Type B pancreatic cell (in vitro differentiated cells): ENCODE data around the gene CHST1. TPM values are rescaled to one million over a fixed set of nuclear protein-coding genes. Genes with fewer than 3 reads are reported as not detected.

Source experiments
- DNase-seq: peaks from one replicate; pipeline ENCODE4 v3.0.0; 2021; ENCODE audit warnings: mixed read lengths; ENCODE audit not compliant: unreplicated experiment; ENCODE audit errors: extremely low spot score
- H3K27ac Mint-ChIP-seq: 2 replicates; pipeline ENCODE4 v1.8.0; 2021; ENCODE audit warnings: mild to moderate bottlenecking, mixed read lengths
- H3K27me3 Mint-ChIP-seq: 2 replicates; pipeline ENCODE4 v1.8.0; 2021; ENCODE audit warnings: mixed read lengths
- H3K36me3 Mint-ChIP-seq: 2 replicates; pipeline ENCODE4 v1.8.0; 2021; ENCODE audit warnings: mixed read lengths
- H3K4me1 Mint-ChIP-seq: one replicate; pipeline ENCODE4 v1.8.0; 2021; ENCODE audit warnings: mixed read lengths; ENCODE audit not compliant: unreplicated experiment
- H3K4me3 Mint-ChIP-seq: 2 replicates; pipeline ENCODE4 v1.8.0; 2021; ENCODE audit warnings: mild to moderate bottlenecking, mixed read lengths
- H3K9me3 Mint-ChIP-seq: 2 replicates; pipeline ENCODE4 v1.8.0; 2021; ENCODE audit warnings: mixed read lengths
- CTCF ChIP-seq: fragments of 200-600 bp; sonication (generic); conservative IDR thresholded peaks from 2 replicates; pipeline ENCODE4 v1.5.0; 2021; ENCODE audit warnings: antibody characterized with exemption, mild to moderate bottlenecking
- total RNA-seq: library from RNA; stranded (reverse); gene quantifications from 2 replicates; pipeline ENCODE4 v1.2.1, GENCODE V29; 2021; ENCODE audit warnings: low replicate concordance

CHST1 gene
- total RNA-seq, 1 donor from 2014 or later = 9.2 TPM

- Mint-ChIP-seq H3K4me3 (peak overlapping the region; percentile 84), H3K9me3 (no peaks in the 10 kb centered on the region), H3K4me1 (peaks cover 30% of the 10 kb centered on the region), H3K27me3 (peaks cover 66% of the 10 kb centered on the region), H3K27ac (no peak overlapping the region), H3K36me3 (no peaks in the 10 kb centered on the region)
- DNase-seq = no peak
- TF ChIP-seq CTCF = no peak
Observed at GRCh38 chr11:45663486-45664375, 1.7 kb downstream of the CHST1 start.

DNA sequence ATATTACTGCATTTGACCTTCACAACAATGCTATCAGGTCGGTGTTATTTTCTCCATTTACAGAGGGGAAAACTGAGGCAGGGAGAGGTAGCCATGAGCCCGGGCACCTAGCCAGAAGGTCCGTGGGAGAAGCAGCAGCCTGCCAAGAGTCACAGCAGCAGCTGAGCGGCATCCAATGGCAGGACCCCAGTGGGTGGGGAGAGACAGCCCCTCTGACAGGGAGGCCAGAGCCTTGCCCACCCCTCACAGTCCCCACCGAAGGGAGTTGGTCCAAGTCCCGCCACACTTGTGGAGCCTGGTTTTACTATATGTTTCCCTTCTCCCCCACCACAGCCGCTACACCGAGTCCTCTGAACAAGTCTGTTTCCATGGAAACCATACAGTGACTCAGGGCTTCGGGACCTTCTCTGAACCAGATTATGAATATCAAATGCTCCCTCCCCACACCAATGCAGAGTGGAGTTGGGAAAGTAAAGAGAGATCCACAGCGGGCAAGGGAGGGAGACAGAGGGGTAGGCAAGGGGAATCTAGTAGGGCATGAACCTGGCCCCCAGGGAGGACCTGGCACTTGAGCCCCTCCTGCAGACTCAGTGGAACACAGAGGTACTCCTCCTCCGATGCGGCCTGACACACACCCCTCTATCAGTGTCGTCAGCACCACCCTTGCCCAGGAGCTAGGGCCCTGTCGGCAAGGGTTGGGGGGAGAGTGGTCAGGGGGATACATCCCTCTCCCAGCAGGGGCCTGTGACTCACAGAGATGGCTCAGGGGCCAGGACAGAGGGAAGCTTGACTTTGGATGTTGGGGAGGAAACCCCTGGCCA lies 2.5 kb downstream of the CHST1 start:
- no peak for DNase-seq
- no peak for TF ChIP-seq CTCF
- H3K27ac Mint-ChIP-seq = peak overlapping the region; percentile 30

GRCh38 chr11:45662096-45662664 lies 3.2 kb downstream of the CHST1 start:
- DNase-seq = no peak
- Mint-ChIP-seq H3K9me3 (no peaks in the 10 kb centered on the region), H3K27me3 (peaks cover 59% of the 10 kb centered on the region), H3K4me3 (peak overlapping the region; percentile 84), H3K36me3 (no peaks in the 10 kb centered on the region), H3K27ac (no peak overlapping the region), H3K4me1 (peaks cover 31% of the 10 kb centered on the region)
- no peak for TF ChIP-seq CTCF

More for the DNA sequence above, 2.5 kb downstream of the CHST1 start:
- peaks cover 30% of the 10 kb centered on the region for H3K4me1 Mint-ChIP-seq
- peak overlapping the region; percentile 84 for H3K4me3 Mint-ChIP-seq
- H3K36me3 Mint-ChIP-seq = no peaks in the 10 kb centered on the region
- H3K27me3 Mint-ChIP-seq = peaks cover 63% of the 10 kb centered on the region
- no peaks in the 10 kb centered on the region for H3K9me3 Mint-ChIP-seq

DNA sequence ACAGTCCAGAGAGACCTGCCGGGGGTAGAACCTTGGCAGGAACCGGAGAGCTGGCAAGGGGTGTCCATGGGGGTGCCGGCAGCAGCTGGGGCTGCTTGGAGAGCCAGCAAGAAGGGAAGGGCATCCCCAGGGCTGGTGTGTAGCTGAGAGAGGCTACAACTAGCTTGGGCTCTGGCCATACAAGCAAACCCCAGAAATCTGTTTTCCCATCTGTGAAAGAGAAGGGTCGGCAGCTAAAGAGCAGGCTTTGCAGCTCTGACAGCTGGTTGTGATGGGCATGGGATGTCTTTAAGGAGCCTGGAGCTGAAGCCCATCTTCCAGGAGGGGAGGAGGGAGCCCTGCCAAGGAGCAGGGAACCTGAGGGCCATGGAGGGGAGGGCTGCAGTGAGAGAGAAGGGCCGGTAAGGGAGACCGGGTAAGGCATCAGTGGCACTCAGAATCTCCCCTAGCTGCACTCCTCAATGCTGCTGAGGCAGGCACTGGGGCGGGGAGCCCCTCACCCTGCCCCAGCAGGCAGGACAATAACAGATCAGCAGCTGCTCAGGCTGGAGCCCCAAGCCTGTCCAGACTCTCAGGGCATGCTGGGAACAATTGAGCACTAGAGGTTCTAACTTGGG lies 3.9 kb downstream of the CHST1 start:
- H3K4me3 Mint-ChIP-seq = peak overlapping the region; percentile 66
- no peak for TF ChIP-seq CTCF
- peaks cover 35% of the 10 kb centered on the region for H3K4me1 Mint-ChIP-seq
- H3K9me3 Mint-ChIP-seq = no peaks in the 10 kb centered on the region
- H3K27ac Mint-ChIP-seq = no peak overlapping the region
- H3K27me3 Mint-ChIP-seq = peaks cover 58% of the 10 kb centered on the region
- DNase-seq = no peak
- no peaks in the 10 kb centered on the region for H3K36me3 Mint-ChIP-seq

- peak overlapping the region; percentile 13 for H3K27ac Mint-ChIP-seq
- peak overlapping the region; percentile 66 for H3K4me3 Mint-ChIP-seq
Observed at GRCh38 chr11:45660729-45661438, 4.5 kb downstream of the CHST1 start.

More at GRCh38 chr11:45660729-45661438, 4.5 kb downstream of the CHST1 start:
- H3K4me1 Mint-ChIP-seq = peaks cover 40% of the 10 kb centered on the region
- peaks cover 55% of the 10 kb centered on the region for H3K27me3 Mint-ChIP-seq
- H3K9me3 Mint-ChIP-seq = no peaks in the 10 kb centered on the region
- DNase-seq = no peak
- TF ChIP-seq CTCF = no peak
- no peaks in the 10 kb centered on the region for H3K36me3 Mint-ChIP-seq
